NCI-H1105 (cell line): Measurements from ENCODE around the gene TCP11X2.
"Not testable (repeated sequence)": the region's sequence is repeated elsewhere in the genome, so short reads cannot be mapped to it uniquely, and the experiment has no call there.

Experiments
- DNase-seq: peaks from one replicate; lab custom pipeline; 2025; lab: John Stamatoyannopoulos, UW

TCP11X2 gene

GRCh38 chrX:102471762-102472220 lies at the start of gene TCP11X2:
Gene TCP11X2, minus strand, starts transcription at chrX:102471812.
- not testable (repeated sequence) for DNase-seq

- no peak for DNase-seq
Measured at GRCh38 chrX:102517326-102517725, 45.7 kb upstream of the TCP11X2 start.

DNA sequence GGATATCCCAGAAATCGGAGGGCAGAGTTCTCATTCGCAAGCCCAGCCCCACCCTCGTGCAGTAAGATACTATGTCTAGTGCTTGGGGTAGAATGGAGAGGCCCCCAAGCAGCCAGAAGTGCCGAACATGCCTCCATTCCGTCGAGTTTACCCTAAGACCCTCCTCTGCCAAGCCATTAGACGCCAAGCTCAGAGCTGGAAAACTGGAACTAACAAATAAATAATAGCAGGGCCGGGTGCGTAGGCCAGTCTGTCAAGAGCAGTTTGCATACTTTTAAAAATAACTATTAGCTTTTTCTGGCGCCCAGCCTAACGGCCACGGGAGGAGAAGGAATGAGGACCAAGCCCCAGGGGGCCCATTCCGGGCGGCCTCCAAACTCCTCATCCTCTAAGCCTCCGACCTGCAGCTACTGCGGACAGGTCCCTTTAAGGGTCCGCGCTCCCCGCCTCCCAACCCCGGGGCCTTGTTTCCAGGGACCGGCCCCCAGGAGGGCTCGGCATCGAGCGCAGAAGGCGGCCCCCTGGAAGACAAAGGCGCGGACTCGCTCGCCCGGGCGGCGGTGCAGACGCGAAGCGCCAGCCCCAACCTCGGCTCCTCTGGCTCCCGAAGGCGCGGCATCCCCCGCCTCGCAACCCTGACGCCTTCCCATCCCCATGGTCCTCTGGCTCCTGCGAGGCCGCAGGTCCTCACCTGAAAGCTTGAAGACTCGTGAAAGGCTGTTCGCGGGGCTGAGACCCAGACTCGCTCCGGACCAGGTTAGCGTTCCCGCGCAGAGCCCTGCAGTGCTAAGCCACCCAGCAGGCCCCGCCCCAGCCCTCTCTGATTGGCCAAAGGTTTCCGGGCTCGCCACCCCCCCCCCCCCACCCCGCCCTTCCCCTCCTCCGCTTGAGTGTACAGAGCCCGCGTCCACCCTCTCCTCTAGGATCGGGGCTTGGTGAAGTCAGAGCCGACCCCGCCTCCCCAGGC lies 44.6 kb upstream of the TCP11X2 start, which contains the start of gene TMSB15A:
TSS of gene TMSB15A (minus strand) at position 765 of the 967 bp plus-strand sequence.
- peak; percentile 74 for DNase-seq

GRCh38 chrX:102514536-102514935 lies 42.9 kb upstream of the TCP11X2 start:
- DNase-seq = no peak

DNA sequence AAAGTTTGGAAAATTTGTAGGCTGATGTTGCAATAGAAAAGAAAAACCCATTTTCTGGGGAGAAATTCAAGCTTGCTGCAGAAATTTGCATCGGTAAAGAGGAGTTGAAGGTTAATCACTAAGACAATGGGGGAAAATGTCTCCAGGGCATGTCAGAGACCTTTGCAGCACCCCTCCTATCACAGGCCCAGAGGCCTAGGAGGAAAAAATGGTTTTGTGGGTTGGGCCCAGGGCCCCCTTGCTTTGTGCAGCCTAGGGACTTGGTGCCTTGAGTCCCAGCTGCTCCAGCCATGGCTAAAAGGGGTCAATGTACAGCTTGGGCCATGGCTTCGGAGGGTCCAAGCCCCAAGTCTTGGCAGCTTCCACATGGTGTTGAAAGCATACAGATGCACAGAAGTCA lies 27.1 kb upstream of the TCP11X2 start:
- no peak for DNase-seq

- DNase-seq = no peak
Measured at GRCh38 chrX:102491766-102492165, 20.2 kb upstream of the TCP11X2 start.

- not testable (repeated sequence) for DNase-seq
Measured at GRCh38 chrX:102478765-102479164, 7.2 kb upstream of the TCP11X2 start.

DNA sequence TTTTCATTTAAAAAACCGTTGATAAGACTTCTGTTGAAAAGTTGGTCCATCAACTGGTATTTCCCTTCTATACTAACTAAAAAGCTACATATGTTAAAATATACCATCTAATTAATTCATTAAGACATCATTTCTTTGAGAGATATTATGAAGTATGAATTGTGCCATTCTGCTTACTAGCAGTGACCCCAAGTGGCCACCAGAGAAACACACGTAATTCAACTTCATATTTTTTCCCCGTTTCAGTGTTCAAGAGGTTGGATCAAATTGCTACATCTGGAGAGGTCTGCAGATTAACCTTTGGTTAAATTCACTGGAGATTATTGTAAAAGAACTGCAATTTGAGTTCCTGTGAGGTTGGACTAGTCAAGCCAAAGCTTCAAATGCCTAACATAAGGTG lies 1.4 kb downstream of the TCP11X2 start:
- not testable (repeated sequence) for DNase-seq

- not testable (repeated sequence) for DNase-seq
Measured at GRCh38 chrX:102458615-102459014, 13.0 kb downstream of the TCP11X2 start.

- DNase-seq = not testable (repeated sequence)
Measured at GRCh38 chrX:102439908-102440307, 31.7 kb downstream of the TCP11X2 start, which contains the start of gene NXF2B. Gene NXF2B, minus strand, starts transcription at chrX:102440008. Its CDS starts 59,972 bp downstream, at chrX:102380036.

DNA sequence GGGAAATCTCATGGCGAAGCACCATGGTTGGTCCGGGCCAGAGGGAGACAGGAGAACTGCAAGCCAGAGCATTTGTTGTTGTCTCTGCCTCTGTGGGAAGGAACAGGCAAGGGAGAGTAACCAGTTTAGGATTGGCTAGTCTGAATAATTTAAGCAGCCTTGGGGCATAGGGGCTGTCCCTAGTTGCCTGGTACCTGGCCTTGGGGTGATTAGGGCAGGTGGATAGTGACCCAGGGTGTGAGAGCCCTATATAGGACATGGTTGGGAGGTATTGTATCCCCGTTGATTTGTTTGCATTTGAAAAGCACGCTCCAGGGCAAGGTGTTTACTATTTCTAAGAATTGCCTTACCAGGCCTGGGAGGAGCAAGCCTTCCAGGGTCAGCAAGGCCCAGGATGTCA lies 57.1 kb downstream of the TCP11X2 start:
- not testable (repeated sequence) for DNase-seq
